ENCODE results near the gene SSTR3.

The SSTR3 gene

GRCh38 chr22:37175414-37176281 is 36.6 kb downstream of the SSTR3 start:
- Histone ChIP-seq H3F3A (ENCODE audit: insufficient read depth) (no peaks in the 10 kb centered on the region), H3K27ac (ENCODE audit: low read depth, low read length) (no peak overlapping the region), H3K79me2 (ENCODE audit: insufficient read depth, low read length) (no peaks in the 10 kb centered on the region)

DNA sequence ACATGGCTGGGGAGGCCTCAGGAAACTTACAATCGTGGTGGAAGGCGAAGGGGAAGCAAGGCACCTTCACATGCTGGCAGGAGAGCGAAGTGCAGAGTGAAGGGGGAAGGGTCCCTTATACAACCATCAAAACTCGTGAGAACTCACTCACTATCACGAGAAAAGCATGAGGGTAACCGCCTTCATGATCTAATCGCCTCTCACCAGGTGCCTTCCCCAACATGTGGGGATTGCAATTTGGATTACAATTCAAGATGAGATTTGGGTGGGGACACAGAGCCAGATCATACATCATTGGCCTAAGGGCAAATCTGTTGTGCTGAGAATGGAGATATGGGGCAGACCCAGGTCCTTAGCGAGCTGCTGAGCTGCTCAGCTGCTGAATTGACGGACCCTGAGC is 37.3 kb downstream of the SSTR3 start:
- Histone ChIP-seq H4K20me1 (ENCODE audit: low read depth, low read length) (no peaks in the 10 kb centered on the region), H3K36me3 (ENCODE audit: low read length) (no peaks in the 10 kb centered on the region), H3K4me2 (ENCODE audit: low read depth, low read length, poor library complexity, severe bottlenecking) (no peak overlapping the region), H2AFZ (ENCODE audit: low read depth, low read length, severe bottlenecking) (no peak overlapping the region), H3K9me3 (ENCODE audit: insufficient read depth, low read length) (no peaks in the 10 kb centered on the region), H3F3A (ENCODE audit: insufficient read depth) (no peaks in the 10 kb centered on the region), H3K9ac (ENCODE audit: low read length) (no peak overlapping the region), H3K4me3 (ENCODE audit: insufficient read depth, low read length, poor library complexity, severe bottlenecking) (no peak overlapping the region), H3K27me3 (ENCODE audit: low read length) (no peaks in the 10 kb centered on the region), H3K79me2 (ENCODE audit: insufficient read depth, low read length) (no peaks in the 10 kb centered on the region), H3K9me2 (replicated peaks; ENCODE audit: insufficient read depth, low read length) (no peaks in the 10 kb centered on the region), H3K27ac (ENCODE audit: low read depth, low read length) (no peak overlapping the region)
- no peak for TF ChIP-seq CTCF (IDR thresholded peaks at IDR 0.05; ENCODE audit: insufficient read depth, low read length, poor library complexity, severe bottlenecking)
- no peak for TF ChIP-seq EZH2phosphoT487 (conservative IDR thresholded peaks at IDR 0.05; ENCODE audit: low read length)

More at GRCh38 chr22:37175414-37176281, 36.6 kb downstream of the SSTR3 start:
- Histone ChIP-seq H3K9me2 (replicated peaks; ENCODE audit: insufficient read depth, low read length) (no peaks in the 10 kb centered on the region), H3K36me3 (ENCODE audit: low read length) (no peaks in the 10 kb centered on the region), H3K4me2 (ENCODE audit: low read depth, low read length, poor library complexity, severe bottlenecking) (no peak overlapping the region), H3K27me3 (ENCODE audit: low read length) (no peaks in the 10 kb centered on the region), H4K20me1 (ENCODE audit: low read depth, low read length) (no peaks in the 10 kb centered on the region), H3K9ac (ENCODE audit: low read length) (no peak overlapping the region), H2AFZ (ENCODE audit: low read depth, low read length, severe bottlenecking) (no peak overlapping the region), H3K4me3 (ENCODE audit: insufficient read depth, low read length, poor library complexity, severe bottlenecking) (no peak overlapping the region), H3K9me3 (ENCODE audit: insufficient read depth, low read length) (no peaks in the 10 kb centered on the region)
- no peak for TF ChIP-seq EZH2phosphoT487 (conservative IDR thresholded peaks at IDR 0.05; ENCODE audit: low read length)
- TF ChIP-seq CTCF (IDR thresholded peaks at IDR 0.05; ENCODE audit: insufficient read depth, low read length, poor library complexity, severe bottlenecking), result no peak

DNA sequence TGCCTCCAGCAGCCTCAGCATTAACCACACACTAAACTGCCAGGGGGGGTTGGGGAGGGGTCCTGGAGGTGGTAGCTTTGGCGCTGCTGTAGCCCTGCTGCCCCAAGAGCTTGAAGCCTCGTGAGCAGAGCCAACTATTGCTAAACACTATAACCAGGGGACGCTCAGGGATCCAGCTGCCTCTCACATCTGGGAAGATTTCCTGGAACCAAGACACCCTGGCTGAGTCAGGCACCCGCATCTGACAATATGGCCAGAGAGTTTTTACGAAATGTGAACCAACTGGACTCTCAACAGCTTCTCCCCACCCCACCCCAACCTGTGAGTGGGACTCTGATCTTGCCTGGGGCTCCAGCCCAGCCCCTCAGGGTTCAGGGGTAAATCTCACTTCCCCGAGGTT is 38.6 kb downstream of the SSTR3 start:
- no peaks in the 10 kb centered on the region for H3F3A ChIP-seq (ENCODE audit: insufficient read depth)
- no peak overlapping the region for H3K4me3 ChIP-seq (ENCODE audit: insufficient read depth, low read length, poor library complexity, severe bottlenecking)
- no peaks in the 10 kb centered on the region for H3K36me3 ChIP-seq (ENCODE audit: low read length)
- H2AFZ ChIP-seq (ENCODE audit: low read depth, low read length, severe bottlenecking), result no peak overlapping the region
- TF ChIP-seq CTCF (IDR thresholded peaks at IDR 0.05; ENCODE audit: insufficient read depth, low read length, poor library complexity, severe bottlenecking), result no peak
- TF ChIP-seq EZH2phosphoT487 (conservative IDR thresholded peaks at IDR 0.05; ENCODE audit: low read length), result no peak
- H3K79me2 ChIP-seq (ENCODE audit: insufficient read depth, low read length), result no peaks in the 10 kb centered on the region
- no peaks in the 10 kb centered on the region for H3K9me2 ChIP-seq (replicated peaks; ENCODE audit: insufficient read depth, low read length)
- no peak overlapping the region for H3K9ac ChIP-seq (ENCODE audit: low read length)
- no peak overlapping the region for H3K27ac ChIP-seq (ENCODE audit: low read depth, low read length)
- no peaks in the 10 kb centered on the region for H3K27me3 ChIP-seq (ENCODE audit: low read length)
- H4K20me1 ChIP-seq (ENCODE audit: low read depth, low read length), result no peaks in the 10 kb centered on the region
- H3K9me3 ChIP-seq (ENCODE audit: insufficient read depth, low read length), result no peaks in the 10 kb centered on the region
- no peak overlapping the region for H3K4me2 ChIP-seq (ENCODE audit: low read depth, low read length, poor library complexity, severe bottlenecking)
